Fibroblast of upper back skin (primary cell): ENCODE measurements around the gene UBE2V1.
"Not testable (repeated sequence)": the region's sequence is repeated elsewhere in the genome, so short reads cannot be mapped to it uniquely, and the experiment has no call there.

Experiments
- DNase-seq: peaks from one replicate; pipeline ENCODE4 v3.0.0-alpha.2; 2013

Gene UBE2V1

GRCh38 chr20:50113420-50114224 is 672 bp upstream of the UBE2V1 start:
- no peak for DNase-seq

- no peak for DNase-seq
Observed at GRCh38 chr20:50111829-50112495, 988 bp downstream of the UBE2V1 start.

GRCh38 chr20:50111120-50111828 is 1.7 kb downstream of the UBE2V1 start:
- peak; percentile 44 for DNase-seq

GRCh38 chr20:50110141-50111047 is 2.6 kb downstream of the UBE2V1 start:
- DNase-seq: peak; percentile 31

DNA sequence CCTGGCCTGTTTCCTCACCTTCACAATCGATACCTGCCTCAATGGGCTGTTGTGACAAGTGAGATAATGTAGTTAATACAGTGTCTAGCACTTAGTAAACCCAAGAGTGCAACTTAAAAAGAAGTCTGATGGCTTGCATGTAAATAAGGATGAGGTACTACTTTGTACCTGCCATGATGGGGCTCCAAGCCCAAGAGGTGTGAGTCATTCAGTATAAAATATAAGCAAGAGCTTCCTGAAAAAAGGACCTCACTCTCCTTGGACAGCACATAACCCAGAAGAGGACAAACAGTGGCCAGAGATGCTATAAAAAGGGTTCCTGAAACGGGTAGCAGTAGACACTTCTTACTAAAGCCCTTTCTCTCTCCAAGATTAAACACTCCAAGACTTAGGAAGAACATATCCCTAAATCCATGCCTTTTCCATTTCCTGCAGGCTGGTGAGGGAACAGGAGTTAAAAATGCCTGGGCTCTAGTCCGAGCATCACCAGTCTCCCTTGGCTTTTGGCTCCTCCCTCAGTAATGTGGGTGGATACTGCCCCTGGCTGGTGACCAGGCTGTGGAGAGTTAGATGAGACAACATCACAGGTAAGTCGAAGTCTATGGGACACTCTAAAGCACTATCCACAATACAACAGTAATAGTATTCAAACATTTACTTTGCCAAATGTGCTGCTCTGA is 4.3 kb downstream of the UBE2V1 start:
- no peak for DNase-seq

GRCh38 chr20:50107796-50108331 is 5.1 kb downstream of the UBE2V1 start:
- no peak for DNase-seq

DNA sequence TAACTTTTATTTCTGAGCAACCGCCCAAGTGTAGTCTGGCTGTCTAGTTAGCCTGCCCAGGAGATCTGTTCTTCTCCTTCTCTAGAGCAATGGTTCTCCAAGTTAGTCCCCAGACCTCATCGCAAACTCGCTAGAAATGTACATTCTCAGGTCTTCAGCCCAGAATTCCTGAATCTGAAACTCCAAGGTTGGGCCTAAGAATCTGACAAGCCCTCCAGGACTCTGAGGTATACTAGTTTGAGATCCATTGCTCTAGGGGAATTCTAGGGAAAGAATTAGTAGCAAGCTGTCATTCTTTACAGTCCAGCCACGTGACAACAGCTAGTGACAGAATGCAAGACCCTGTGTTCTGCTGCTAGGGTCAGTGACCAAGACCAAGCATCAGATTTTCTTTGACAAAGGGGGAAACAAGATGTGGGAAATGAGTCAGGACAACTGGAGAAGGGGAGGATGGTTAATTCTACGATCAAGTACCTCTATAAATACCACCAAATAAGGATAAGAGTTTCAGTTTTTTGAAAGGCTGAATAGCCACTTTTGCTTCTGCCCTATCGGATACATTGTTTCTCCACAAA is 5.8 kb downstream of the UBE2V1 start:
- DNase-seq: no peak

DNA sequence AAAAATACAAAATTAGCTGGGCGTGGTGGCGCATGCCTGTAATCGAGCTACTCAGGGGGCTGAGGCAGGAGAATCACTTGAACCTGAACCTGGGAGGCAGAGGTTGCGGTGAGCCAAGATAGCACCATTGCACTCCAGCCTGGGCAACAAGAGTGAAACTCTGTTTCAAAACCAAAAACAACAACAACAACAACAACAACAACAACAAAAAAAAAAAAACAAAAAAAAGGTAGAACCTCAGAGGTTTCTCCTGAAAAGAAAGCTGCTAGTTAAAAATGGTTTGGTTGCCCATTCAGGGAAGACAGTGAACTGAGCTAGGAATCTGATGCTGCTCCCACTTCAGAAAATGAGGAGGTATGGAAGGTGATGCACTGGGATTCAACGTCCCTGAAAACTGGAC is 6.3 kb downstream of the UBE2V1 start:
- not testable (repeated sequence) for DNase-seq

GRCh38 chr20:50103464-50104107 is 9.4 kb downstream of the UBE2V1 start:
- peak; percentile 91 for DNase-seq

DNA sequence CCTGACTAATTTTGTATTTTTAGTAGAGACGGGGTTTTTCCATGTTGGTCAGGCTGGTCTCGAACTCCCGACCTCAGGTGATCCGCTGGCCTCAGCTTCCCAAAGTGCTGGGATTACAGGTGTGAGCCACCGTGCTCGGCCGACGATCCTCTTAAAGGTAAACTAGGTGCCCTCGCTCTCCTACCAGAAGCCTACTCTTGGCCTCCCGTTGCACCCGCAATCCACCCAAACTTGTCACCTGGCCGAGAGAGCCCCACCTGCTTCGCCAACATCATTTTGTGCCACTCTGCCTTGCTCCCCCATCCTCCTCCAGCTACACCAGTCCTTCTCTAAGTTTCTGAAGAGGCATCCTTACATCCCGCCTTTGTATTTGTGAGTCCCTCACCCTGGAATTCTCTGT is 10.4 kb downstream of the UBE2V1 start:
- DNase-seq: not testable (repeated sequence)

DNA sequence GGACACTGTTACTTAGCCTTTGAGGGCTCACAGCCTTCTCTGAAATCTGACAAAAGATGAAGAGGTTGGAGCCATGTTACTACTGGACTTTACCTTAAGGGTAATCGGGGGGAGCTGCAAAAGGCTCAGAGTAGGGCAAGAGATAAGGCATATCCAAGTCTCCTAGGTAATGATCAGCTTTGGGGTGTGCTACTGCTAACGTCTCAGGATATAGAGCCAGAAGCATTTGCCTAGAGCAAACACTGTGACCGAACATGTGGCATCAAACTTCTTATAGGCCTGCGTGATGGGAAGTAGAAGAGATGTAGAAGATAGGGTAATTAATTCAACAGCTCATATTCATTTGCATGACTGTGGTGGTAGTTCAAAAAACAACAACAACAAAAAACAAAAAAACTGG is 11.1 kb downstream of the UBE2V1 start:
- DNase-seq: no peak

DNA sequence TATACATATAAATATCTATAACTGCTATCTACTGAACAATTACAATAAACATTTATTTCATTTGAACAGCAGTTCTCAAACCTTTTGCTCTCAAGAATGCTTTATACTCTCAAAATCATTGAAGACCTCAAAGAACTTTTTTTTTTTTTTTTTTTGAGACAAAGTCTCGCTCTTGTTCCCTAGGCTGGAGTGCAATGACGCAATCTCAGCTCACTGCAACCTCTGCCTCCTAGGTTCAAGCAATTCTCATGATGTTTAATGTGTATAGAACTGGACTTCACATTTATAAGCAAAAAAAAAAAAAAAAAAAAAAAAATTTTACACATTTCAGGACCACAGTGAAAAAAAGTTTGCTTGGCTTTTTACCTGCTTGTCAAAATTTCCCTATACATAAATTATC is 11.7 kb downstream of the UBE2V1 start:
- DNase-seq: no peak

DNA sequence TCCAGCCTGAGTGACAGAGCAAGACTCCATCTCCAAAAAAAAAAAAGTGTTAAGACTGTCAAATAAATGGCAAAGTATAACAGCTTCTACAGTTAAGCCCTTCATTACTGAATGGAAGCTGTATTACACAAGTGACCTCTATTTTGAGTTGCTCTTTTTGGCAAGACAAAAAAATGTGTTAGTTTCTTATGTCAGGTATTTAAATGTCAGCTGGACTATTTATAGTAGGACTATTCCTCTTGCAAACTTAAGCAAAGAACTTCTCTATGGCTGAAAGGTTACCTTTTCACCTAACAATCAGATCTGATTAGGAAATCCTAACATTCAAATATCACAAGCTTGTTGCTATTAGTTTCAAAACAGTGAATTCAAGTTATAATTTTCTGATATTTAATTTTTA is 12.4 kb downstream of the UBE2V1 start:
- no peak for DNase-seq

DNA sequence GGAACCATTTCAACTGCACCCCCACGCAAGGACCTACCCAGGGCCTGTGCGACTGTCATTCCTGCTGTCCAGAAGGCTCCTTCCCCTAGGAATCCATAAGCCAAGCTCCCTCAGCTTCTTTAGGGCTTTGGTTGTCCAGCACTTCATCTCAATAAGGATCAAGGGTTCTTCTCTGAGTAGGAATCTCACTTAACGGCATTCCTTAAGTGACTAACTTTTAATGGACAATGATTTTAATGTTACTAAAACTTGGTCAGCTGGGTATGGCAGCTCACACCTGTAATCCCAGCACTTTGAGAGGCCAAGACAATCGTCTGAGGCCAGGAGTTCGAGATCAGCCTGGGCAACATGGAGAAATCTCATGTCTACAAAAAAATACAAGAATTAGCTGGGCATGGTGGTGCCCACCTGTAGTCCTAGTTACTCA is 13.4 kb downstream of the UBE2V1 start:
- DNase-seq: no peak

GRCh38 chr20:50099113-50099512 is 13.8 kb downstream of the UBE2V1 start:
- no peak for DNase-seq

DNA sequence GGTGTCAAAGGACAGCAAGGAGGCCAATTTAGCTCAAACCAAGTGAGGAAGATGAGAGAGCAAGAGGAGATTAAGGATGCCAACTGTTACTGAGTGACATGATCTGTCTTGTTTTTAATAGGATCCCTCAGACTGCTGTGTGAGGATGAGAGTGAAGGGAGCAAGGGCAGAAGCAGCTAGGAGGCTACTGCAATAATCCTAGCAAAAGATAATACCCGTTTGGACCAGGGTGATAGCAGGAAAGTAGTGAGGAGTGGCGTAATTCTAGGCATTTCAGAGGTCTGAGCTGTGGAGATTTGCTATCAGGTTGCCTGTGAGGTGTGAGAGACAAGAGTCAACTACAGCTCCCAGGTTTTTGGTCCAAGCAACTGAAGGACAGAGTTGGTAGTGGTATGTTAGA is 14.7 kb downstream of the UBE2V1 start:
- DNase-seq: no peak

- DNase-seq: no peak
Observed at GRCh38 chr20:50097843-50098242, 15.1 kb downstream of the UBE2V1 start.

GRCh38 chr20:50096237-50096636 is 16.7 kb downstream of the UBE2V1 start:
- DNase-seq: no peak

DNA sequence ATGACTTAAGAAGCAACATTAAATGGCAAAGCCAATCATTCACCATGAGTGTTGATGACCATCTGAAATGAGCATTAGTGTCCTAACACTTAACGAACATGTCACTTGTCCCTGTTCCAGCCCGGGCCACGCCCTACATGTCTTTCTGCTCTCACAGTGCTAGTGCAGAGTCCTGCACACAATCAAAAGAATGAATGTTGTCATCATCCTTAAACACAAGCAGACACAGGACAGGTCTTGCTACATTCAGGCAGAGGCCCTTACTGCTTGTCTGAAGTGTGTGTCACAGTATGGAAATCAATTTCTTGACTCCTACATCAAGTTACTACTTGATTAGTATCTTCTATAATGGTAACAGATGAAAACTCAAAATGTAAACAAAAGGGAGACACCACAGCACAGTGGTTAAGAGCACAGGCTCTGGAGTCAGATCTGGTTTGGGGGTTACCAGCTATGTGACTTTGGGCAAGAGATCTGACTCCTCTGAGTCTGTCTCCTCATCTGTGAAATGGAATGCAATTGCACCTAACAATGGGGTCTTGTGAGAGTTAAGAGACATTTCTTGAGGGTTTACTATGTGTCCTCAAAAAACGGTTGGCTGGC is 17.4 kb downstream of the UBE2V1 start:
- DNase-seq: no peak

GRCh38 chr20:50094522-50094921 is 18.4 kb downstream of the UBE2V1 start:
- no peak for DNase-seq

GRCh38 chr20:50093240-50093639 is 19.7 kb downstream of the UBE2V1 start:
- no peak for DNase-seq
